ENCODE measurements around the gene C1orf52. TPM values are rescaled to one million over a fixed set of nuclear protein-coding genes. Genes with fewer than 3 reads are reported as not detected.

C1orf52 gene
- total and polyA plus RNA-seq, 9 of the 15 experiments (the other 6 are each of a cell fraction or from before 2014, with no cell fraction given) = 17.0 to 38.5 (median 33.0) TPM

DNA sequence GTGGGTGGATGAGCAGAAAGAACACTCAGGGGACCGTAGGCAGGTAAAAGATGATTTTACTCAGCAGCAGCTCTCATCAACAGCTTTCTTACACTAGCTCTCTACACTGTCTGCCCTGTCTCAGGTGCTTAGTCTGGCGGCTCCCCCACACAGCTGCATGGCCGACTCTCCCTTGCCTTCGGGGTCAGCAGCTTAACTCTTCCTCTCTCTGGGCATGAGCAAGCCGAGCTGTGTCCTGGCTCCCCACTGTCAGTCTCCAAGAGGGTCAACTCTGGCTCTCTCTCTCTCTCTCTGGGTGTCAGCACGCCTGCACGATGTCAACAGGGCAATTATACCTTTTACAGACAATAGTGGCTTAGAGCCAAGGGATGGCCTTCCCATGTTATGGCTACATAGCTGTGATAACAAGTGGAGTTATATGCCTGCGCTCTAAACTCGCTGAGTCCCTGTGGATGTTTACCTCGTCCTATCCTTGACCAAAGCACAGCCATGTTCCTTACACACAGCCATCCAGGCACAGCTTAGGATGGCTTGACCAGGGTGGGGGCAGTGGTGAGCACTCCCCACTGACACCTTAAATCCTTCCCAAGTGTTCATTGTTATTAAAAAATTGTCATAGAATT is 20.1 kb upstream of the C1orf52 start (continued):
- TF ChIP-seq MYBL2 (IDR thresholded peaks at IDR 0.05; ENCODE audit: low read depth) (no peak), MYBL2 (CRISPR knock-in tag; IDR thresholded peaks at IDR 0.05; ENCODE audit: borderline replicate concordance) (no peak), PRPF4 (IDR thresholded peaks at IDR 0.05; ENCODE audit: insufficient read depth, low read depth, low read length, poor library complexity, severe bottlenecking) (no peak), U2AF2 (optimal IDR thresholded peaks at IDR 0.05; ENCODE audit: low read depth, low read length) (no peak), ZNF589 (CRISPR knock-in tag; IDR thresholded peaks at IDR 0.05; ENCODE audit: low read depth) (peak; percentile 89; the same call in 1 of the 2 replicates), MAFG (tag; conservative IDR thresholded peaks at IDR 0.05) (no peak), POLR2B (IDR thresholded peaks at IDR 0.05; ENCODE audit: low read depth, partially characterized antibody) (no peak), NONO (IDR thresholded peaks at IDR 0.05; ENCODE audit: low read depth in 2 of 2, low read length in 1 of 2) (no peak), HNRNPL (IDR thresholded peaks at IDR 0.05; ENCODE audit: low read depth, low read length) (no peak), TOE1 (IDR thresholded peaks at IDR 0.05; ENCODE audit: borderline replicate concordance) (no peak), TOE1 (CRISPR knock-in tag; IDR thresholded peaks at IDR 0.05; ENCODE audit: borderline replicate concordance, low read depth) (no peak), CXXC5 (CRISPR knock-in tag; IDR thresholded peaks at IDR 0.05) (peak; percentile 69), TFAM (CRISPR knock-in tag; conservative IDR thresholded peaks at IDR 0.05) (no peak), TBP (optimal IDR thresholded peaks at IDR 0.05; ENCODE audit: low read depth, low read length) (no peak), NFE2L1 (tag; IDR thresholded peaks at IDR 0.05; ENCODE audit: borderline replicate concordance, low read depth) (0 out of 2 replicates have a peak, but pooled peaks have one; percentile 14), TAF7 (tag; IDR thresholded peaks at IDR 0.05) (peak; percentile 58; the same call in 1 of the 2 replicates), CSDE1 (IDR thresholded peaks at IDR 0.05) (no peak)
- TF ChIP-seq, protein P1, sequence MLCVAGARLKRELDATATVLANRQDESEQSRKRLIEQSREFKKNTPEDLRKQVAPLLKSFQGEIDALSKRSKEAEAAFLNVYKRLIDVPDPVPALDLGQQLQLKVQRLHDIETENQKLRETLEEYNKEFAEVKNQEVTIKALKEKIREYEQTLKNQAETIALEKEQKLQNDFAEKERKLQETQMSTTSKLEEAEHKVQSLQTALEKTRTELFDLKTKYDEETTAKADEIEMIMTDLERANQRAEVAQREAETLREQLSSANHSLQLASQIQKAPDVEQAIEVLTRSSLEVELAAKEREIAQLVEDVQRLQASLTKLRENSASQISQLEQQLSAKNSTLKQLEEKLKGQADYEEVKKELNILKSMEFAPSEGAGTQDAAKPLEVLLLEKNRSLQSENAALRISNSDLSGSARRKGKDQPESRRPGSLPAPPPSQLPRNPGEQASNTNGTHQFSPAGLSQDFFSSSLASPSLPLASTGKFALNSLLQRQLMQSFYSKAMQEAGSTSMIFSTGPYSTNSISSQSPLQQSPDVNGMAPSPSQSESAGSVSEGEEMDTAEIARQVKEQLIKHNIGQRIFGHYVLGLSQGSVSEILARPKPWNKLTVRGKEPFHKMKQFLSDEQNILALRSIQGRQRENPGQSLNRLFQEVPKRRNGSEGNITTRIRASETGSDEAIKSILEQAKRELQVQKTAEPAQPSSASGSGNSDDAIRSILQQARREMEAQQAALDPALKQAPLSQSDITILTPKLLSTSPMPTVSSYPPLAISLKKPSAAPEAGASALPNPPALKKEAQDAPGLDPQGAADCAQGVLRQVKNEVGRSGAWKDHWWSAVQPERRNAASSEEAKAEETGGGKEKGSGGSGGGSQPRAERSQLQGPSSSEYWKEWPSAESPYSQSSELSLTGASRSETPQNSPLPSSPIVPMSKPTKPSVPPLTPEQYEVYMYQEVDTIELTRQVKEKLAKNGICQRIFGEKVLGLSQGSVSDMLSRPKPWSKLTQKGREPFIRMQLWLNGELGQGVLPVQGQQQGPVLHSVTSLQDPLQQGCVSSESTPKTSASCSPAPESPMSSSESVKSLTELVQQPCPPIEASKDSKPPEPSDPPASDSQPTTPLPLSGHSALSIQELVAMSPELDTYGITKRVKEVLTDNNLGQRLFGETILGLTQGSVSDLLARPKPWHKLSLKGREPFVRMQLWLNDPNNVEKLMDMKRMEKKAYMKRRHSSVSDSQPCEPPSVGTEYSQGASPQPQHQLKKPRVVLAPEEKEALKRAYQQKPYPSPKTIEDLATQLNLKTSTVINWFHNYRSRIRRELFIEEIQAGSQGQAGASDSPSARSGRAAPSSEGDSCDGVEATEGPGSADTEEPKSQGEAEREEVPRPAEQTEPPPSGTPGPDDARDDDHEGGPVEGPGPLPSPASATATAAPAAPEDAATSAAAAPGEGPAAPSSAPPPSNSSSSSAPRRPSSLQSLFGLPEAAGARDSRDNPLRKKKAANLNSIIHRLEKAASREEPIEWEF (CRISPR knock-in tag; IDR thresholded peaks at IDR 0.05) = no peak
- TF ChIP-seq, protein P2, sequence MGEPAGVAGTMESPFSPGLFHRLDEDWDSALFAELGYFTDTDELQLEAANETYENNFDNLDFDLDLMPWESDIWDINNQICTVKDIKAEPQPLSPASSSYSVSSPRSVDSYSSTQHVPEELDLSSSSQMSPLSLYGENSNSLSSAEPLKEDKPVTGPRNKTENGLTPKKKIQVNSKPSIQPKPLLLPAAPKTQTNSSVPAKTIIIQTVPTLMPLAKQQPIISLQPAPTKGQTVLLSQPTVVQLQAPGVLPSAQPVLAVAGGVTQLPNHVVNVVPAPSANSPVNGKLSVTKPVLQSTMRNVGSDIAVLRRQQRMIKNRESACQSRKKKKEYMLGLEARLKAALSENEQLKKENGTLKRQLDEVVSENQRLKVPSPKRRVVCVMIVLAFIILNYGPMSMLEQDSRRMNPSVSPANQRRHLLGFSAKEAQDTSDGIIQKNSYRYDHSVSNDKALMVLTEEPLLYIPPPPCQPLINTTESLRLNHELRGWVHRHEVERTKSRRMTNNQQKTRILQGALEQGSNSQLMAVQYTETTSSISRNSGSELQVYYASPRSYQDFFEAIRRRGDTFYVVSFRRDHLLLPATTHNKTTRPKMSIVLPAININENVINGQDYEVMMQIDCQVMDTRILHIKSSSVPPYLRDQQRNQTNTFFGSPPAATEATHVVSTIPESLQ (CRISPR knock-in tag; IDR thresholded peaks at IDR 0.05) = no peak
- TF ChIP-seq, protein P3, sequence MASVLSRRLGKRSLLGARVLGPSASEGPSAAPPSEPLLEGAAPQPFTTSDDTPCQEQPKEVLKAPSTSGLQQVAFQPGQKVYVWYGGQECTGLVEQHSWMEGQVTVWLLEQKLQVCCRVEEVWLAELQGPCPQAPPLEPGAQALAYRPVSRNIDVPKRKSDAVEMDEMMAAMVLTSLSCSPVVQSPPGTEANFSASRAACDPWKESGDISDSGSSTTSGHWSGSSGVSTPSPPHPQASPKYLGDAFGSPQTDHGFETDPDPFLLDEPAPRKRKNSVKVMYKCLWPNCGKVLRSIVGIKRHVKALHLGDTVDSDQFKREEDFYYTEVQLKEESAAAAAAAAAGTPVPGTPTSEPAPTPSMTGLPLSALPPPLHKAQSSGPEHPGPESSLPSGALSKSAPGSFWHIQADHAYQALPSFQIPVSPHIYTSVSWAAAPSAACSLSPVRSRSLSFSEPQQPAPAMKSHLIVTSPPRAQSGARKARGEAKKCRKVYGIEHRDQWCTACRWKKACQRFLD (CRISPR knock-in tag; IDR thresholded peaks at IDR 0.05) = peak; percentile 91; the same call in 1 of the 2 replicates
